T-helper 2 cell (primary cell): ENCODE results near the gene DAD1.

ENCODE experiments used
- DNase-seq, 5 experiments: peaks; one replicate each; pipeline versions ENCODE4 v3.0.0 to v3.0.0-alpha.2; 2012 to 2022

Gene DAD1

GRCh38 chr14:22515929-22516328 lies 73.1 kb downstream of the DAD1 start:
- DNase-seq = no peak
